SIG-M5 treated with dmso at 0.1 percent for 504 hours (cell line): ENCODE data around the gene LAMA2.

Experiments used
- DNase-seq: peaks from one replicate; lab custom pipeline; 2025; ENCODE audit not compliant: unreplicated experiment; lab: John Stamatoyannopoulos, UW

The LAMA2 gene

GRCh38 chr6:129504456-129504855 is 621.5 kb downstream of the LAMA2 start:
- DNase-seq, result no peak

- DNase-seq, result no peak
Observed at GRCh38 chr6:129507059-129507807, 624.3 kb downstream of the LAMA2 start.

- no peak for DNase-seq
Observed at GRCh38 chr6:129507846-129508245, 624.9 kb downstream of the LAMA2 start.

- DNase-seq, result no peak
Observed at GRCh38 chr6:129508477-129509145, 625.7 kb downstream of the LAMA2 start.

GRCh38 chr6:129510950-129511349 is 628.0 kb downstream of the LAMA2 start:
- no peak for DNase-seq

- no peak for DNase-seq
Observed at GRCh38 chr6:129513471-129513870, 630.5 kb downstream of the LAMA2 start.

GRCh38 chr6:129515004-129515403 is 632.1 kb downstream of the LAMA2 start:
- DNase-seq, result no peak

- no peak for DNase-seq
Observed at GRCh38 chr6:129516005-129516404, 633.1 kb downstream of the LAMA2 start.

GRCh38 chr6:129516787-129517186 is 633.8 kb downstream of the LAMA2 start:
- no peak for DNase-seq

- no peak for DNase-seq
Observed at GRCh38 chr6:129517288-129517687, 634.4 kb downstream of the LAMA2 start.

GRCh38 chr6:129519750-129520149 is 636.8 kb downstream of the LAMA2 start:
- DNase-seq, result no peak

GRCh38 chr6:129521946-129522345 is 639.0 kb downstream of the LAMA2 start:
- no peak for DNase-seq

GRCh38 chr6:129523816-129524215 is 640.9 kb downstream of the LAMA2 start:
- no peak for DNase-seq

GRCh38 chr6:129525055-129525454 is 642.1 kb downstream of the LAMA2 start:
- no peak for DNase-seq

GRCh38 chr6:129534926-129535325 is 652.0 kb downstream of the LAMA2 start:
- no peak for DNase-seq

GRCh38 chr6:129536271-129536670 is 653.3 kb downstream of the LAMA2 start:
- no peak for DNase-seq

GRCh38 chr6:129539032-129539431 is 656.1 kb downstream of the LAMA2 start:
- DNase-seq, result no peak

- no peak for DNase-seq
Observed at GRCh38 chr6:129542705-129543104, 659.8 kb downstream of the LAMA2 start.

- no peak for DNase-seq
Observed at GRCh38 chr6:129543981-129544380, 661.0 kb downstream of the LAMA2 start.

GRCh38 chr6:129544892-129545612 is 662.1 kb downstream of the LAMA2 start:
- no peak for DNase-seq

- no peak for DNase-seq
Observed at GRCh38 chr6:129546702-129547101, 663.8 kb downstream of the LAMA2 start.

- no peak for DNase-seq
Observed at GRCh38 chr6:129551486-129551885, 668.5 kb downstream of the LAMA2 start.
